ENCODE results near the gene BTBD6.
"Not testable (repeated sequence)": the region's sequence is repeated elsewhere in the genome, so short reads cannot be mapped to it uniquely, and the experiment has no call there.

Gene BTBD6

GRCh38 chr14:105269405-105269804 lies 21.1 kb downstream of the BTBD6 start:
- DNase-seq (ENCODE audit: low spot score), result no peak

GRCh38 chr14:105271224-105271890 lies 23.0 kb downstream of the BTBD6 start:
- no peak for DNase-seq (ENCODE audit: low spot score)

- no peak for DNase-seq (ENCODE audit: low spot score)
These were observed 24.3 kb downstream of the BTBD6 start for GRCh38 chr14:105272623-105273022.

- no peak for DNase-seq (ENCODE audit: low spot score)
These were observed 24.7 kb downstream of the BTBD6 start for GRCh38 chr14:105273062-105273461.

- no peak for DNase-seq (ENCODE audit: low spot score)
These were observed 26.3 kb downstream of the BTBD6 start for GRCh38 chr14:105274637-105275036.

GRCh38 chr14:105275267-105275946 lies 27.1 kb downstream of the BTBD6 start:
- DNase-seq (ENCODE audit: low spot score), result no peak

GRCh38 chr14:105277448-105277847 lies 29.1 kb downstream of the BTBD6 start:
- DNase-seq (ENCODE audit: low spot score), result not testable (repeated sequence)

- DNase-seq (ENCODE audit: low spot score), result no peak
These were observed 31.5 kb downstream of the BTBD6 start for GRCh38 chr14:105279642-105280361.

GRCh38 chr14:105280525-105280924 lies 32.2 kb downstream of the BTBD6 start:
- DNase-seq (ENCODE audit: low spot score), result no peak

GRCh38 chr14:105281371-105282097 lies 33.2 kb downstream of the BTBD6 start:
- DNase-seq (ENCODE audit: low spot score), result no peak

- no peak for DNase-seq (ENCODE audit: low spot score)
These were observed 33.9 kb downstream of the BTBD6 start for GRCh38 chr14:105282098-105282725.

GRCh38 chr14:105283028-105283427 lies 34.7 kb downstream of the BTBD6 start:
- no peak for DNase-seq (ENCODE audit: low spot score)

- no peak for DNase-seq (ENCODE audit: low spot score)
These were observed 35.6 kb downstream of the BTBD6 start for GRCh38 chr14:105283899-105284298.

- DNase-seq (ENCODE audit: low spot score), result no peak
These were observed 36.8 kb downstream of the BTBD6 start for GRCh38 chr14:105285174-105285573.

- no peak for DNase-seq (ENCODE audit: low spot score)
These were observed 38.4 kb downstream of the BTBD6 start for GRCh38 chr14:105286759-105287144.

- no peak for DNase-seq (ENCODE audit: low spot score)
These were observed 39.1 kb downstream of the BTBD6 start for GRCh38 chr14:105287249-105288102.

GRCh38 chr14:105288936-105289335 lies 40.6 kb downstream of the BTBD6 start:
- not testable (repeated sequence) for DNase-seq (ENCODE audit: low spot score)

GRCh38 chr14:105290621-105291346 lies 42.5 kb downstream of the BTBD6 start:
- DNase-seq (ENCODE audit: low spot score), result no peak

GRCh38 chr14:105292826-105293711 lies 44.7 kb downstream of the BTBD6 start:
- DNase-seq (ENCODE audit: low spot score), result no peak
